OCI-LY7 (cell line): ENCODE measurements around the gene DIPK1A. TPM values are rescaled to one million over a fixed set of nuclear protein-coding genes. Genes with fewer than 3 reads are reported as not detected.

ENCODE experiments used
- BruUV-seq: library from RNA; stranded (reverse); fragments of 400-500 nt; replicated peaks from 2 replicates; lab custom pipeline; 2021; lab: Mats Ljungman, UMichigan
- CTCF ChIA-PET: fragments of 300-600 bp; sonication (Branson Sonifier 250); formaldehyde crosslinking; loops from one replicate; lab custom pipeline; 2022; ENCODE audit warnings: antibody characterized with exemption; ENCODE audit not compliant: unreplicated experiment; lab: Charles Lee
- POLR2A ChIA-PET: fragments of 300-600 bp; sonication (Branson Sonifier 250); formaldehyde crosslinking; loops from one replicate; lab custom pipeline; 2022; ENCODE audit warnings: antibody characterized with exemption; lab: Charles Lee
- DNase-seq: peaks from one replicate; pipeline ENCODE4 v3.0.0-alpha.2; 2015; ENCODE audit warnings: low spot score
- H2AFZ ChIP-seq: fragments of 200-600 bp; sonication (generic), shearing (Covaris generic); 2 replicates; pipeline ENCODE4 v1.6.1; 2014; ENCODE audit warnings: mild to moderate bottlenecking, antibody characterized with exemption, low read length, moderate library complexity
- H3K27ac ChIP-seq: fragments of 200-600 bp; sonication (generic); 2 replicates; pipeline ENCODE4 v1.5.1; 2014; ENCODE audit warnings: mixed run types, low read depth, mild to moderate bottlenecking, moderate library complexity, low read length, inconsistent platforms; ENCODE audit not compliant: poor library complexity, severe bottlenecking
- H3K36me3 ChIP-seq: fragments of 200-600 bp; sonication (generic); 2 replicates; pipeline ENCODE4 v1.6.1; 2014; ENCODE audit warnings: mild to moderate bottlenecking, antibody characterized with exemption, low read length, moderate library complexity, mixed read lengths; ENCODE audit not compliant: insufficient read depth
- H3K4me1 ChIP-seq: fragments of 200-600 bp; sonication (generic); 2 replicates; pipeline ENCODE4 v1.5.1; 2014; ENCODE audit warnings: mild to moderate bottlenecking, low read length; ENCODE audit not compliant: insufficient read depth, poor library complexity, severe bottlenecking
- H3K4me2 ChIP-seq: fragments of 200-600 bp; sonication (generic); 2 replicates; pipeline ENCODE4 v1.6.1; 2014; ENCODE audit warnings: mild to moderate bottlenecking, low read length
- H3K4me3 ChIP-seq: fragments of 200-600 bp; sonication (generic); 2 replicates; pipeline ENCODE4 v1.5.1; 2014; ENCODE audit warnings: mild to moderate bottlenecking, low read depth, low read length; ENCODE audit not compliant: poor library complexity, severe bottlenecking
- H3K79me2 ChIP-seq: fragments of 200-600 bp; sonication (generic); 2 replicates; pipeline ENCODE4 v1.6.1; 2016; ENCODE audit warnings: low read depth, mild to moderate bottlenecking, low read length, moderate library complexity, mixed read lengths; ENCODE audit not compliant: insufficient read depth
- H3K9me2 ChIP-seq: fragments of 200-600 bp; sonication (generic); 2 replicates; pipeline ENCODE4 v1.6.1; 2016; ENCODE audit warnings: mild to moderate bottlenecking, low read length, mixed read lengths; ENCODE audit not compliant: insufficient read depth
- H3K9me3 ChIP-seq: fragments of 200-600 bp; sonication (generic); 2 replicates; pipeline ENCODE4 v1.6.1; 2014; ENCODE audit warnings: mild to moderate bottlenecking, mixed run types, low read length, mixed read lengths
- H4K20me1 ChIP-seq: fragments of 200-600 bp; sonication (generic); 2 replicates; pipeline ENCODE4 v1.6.1; 2014; ENCODE audit warnings: mild to moderate bottlenecking, antibody characterized with exemption, low read length, moderate library complexity, mixed read lengths; ENCODE audit not compliant: insufficient read depth
- CTCF ChIP-seq: fragments of 200-600 bp; sonication (generic); conservative IDR thresholded peaks from 2 replicates; pipeline ENCODE4 v1.5.1; 2014; ENCODE audit warnings: mild to moderate bottlenecking, antibody characterized with exemption, low read length, moderate library complexity, mixed read lengths
- EZH2phosphoT487 ChIP-seq: fragments of 200-600 bp; sonication (generic); IDR thresholded peaks from 2 replicates; pipeline ENCODE4 v1.6.1; 2018; ENCODE audit warnings: low read depth, borderline replicate concordance, mild to moderate bottlenecking, mixed run types, antibody characterized with exemption, low read length, moderate library complexity, mixed read lengths
- intact Hi-C: fragments of 100-400 bp; cut with micrococcal nuclease; formaldehyde crosslinking; loops from one replicate; pipeline ENCODE4 v1.10.0; 2022; ENCODE audit not compliant: unreplicated experiment
- total RNA-seq, 2 experiments: library from RNA; depleted of rRNA in 1 of 2; stranded (reverse); fragments of >200 nt in 1 of 2; shearing (Covaris generic) in 1 of 2; gene quantifications; 2 replicates each; pipeline ENCODE4 v1.2.3, GENCODE V29; 2014 to 2022

DIPK1A gene
- total RNA-seq, 2 experiments from 2014 or later: 13.0 to 25.4 TPM

GRCh38 chr1:92995441-92996430, 34.5 kb upstream of the DIPK1A start:
- Histone ChIP-seq H4K20me1 (no peaks in the 10 kb centered on the region), H3K4me1 (peaks cover 46% of the 10 kb centered on the region), H3K27ac (no peak overlapping the region), H3K4me3 (no peak overlapping the region), H2AFZ (peak overlapping the region; percentile 81), H3K9me2 (no peaks in the 10 kb centered on the region), H3K36me3 (no peaks in the 10 kb centered on the region), H3K79me2 (no peaks in the 10 kb centered on the region), H3K4me2 (peak overlapping the region; percentile 36; the same call in 1 of the 2 replicates), H3K9me3 (no peaks in the 10 kb centered on the region)
- intact Hi-C loops: loop anchor here (5.0 kb wide), 1 partner anchor 253 kb away; no protein-coding TSS in a partner anchor
- TF ChIP-seq EZH2phosphoT487 (no peak), CTCF (no peak)
- BruUV-seq: no TSS peak
- POLR2A ChIA-PET: interaction anchor here (0.6 to 2.2 kb wide), 4 partner anchors 18 to 164 kb away, joined by 4 to 9 read pairs (median 6); partner anchors contain the start of gene RPL5
- no peak for DNase-seq
- CTCF ChIA-PET: interaction anchor here (2.9 kb wide), 1 partner anchor 66 kb away, joined by 14 read pairs; no protein-coding TSS in a partner anchor

DNA sequence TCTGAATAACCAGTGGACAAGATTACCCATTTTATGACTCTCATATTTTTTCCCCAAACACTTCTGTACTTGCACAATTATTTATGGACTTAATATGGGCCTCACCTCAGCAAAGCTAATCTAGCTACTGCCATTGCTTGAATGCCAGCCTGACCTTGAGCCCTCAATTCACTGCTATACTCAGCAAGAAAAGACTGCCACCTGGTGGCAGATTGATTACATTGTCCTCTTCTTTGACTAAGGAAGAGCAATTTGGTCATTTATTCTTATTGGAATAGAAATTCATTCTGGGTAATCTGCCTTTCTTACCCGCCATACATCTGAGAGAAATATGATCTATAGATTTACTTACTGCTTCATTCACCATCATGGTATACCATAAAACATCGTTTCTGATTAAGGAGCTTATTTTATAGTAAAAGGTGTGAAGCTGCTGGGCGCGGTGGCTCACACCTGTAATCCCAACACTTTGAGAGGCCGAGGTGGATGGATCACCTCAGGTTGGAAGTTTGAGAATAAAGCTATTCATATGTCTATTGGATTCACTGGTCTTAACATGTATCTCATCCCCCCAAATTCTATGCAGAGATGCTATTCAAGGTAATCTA, 32.9 kb upstream of the DIPK1A start:
- Histone ChIP-seq H3K9me2 (no peaks in the 10 kb centered on the region), H3K4me1 (peaks cover 47% of the 10 kb centered on the region), H3K36me3 (no peaks in the 10 kb centered on the region), H3K9me3 (no peaks in the 10 kb centered on the region), H3K4me3 (no peak overlapping the region), H3K79me2 (no peaks in the 10 kb centered on the region), H2AFZ (peak overlapping the region; percentile 70; the same call in 1 of the 2 replicates), H3K4me2 (peak overlapping the region; percentile 39; the same call in 1 of the 2 replicates), H3K27ac (peak overlapping the region; percentile 26), H4K20me1 (no peaks in the 10 kb centered on the region)
- POLR2A ChIA-PET: interaction anchor here (0.5 to 3.4 kb wide), 18 partner anchors 11 to 163 kb away, joined by 3 to 39 read pairs (median 5); partner anchors contain the start of genes DIPK1A and RPL5
- peak; percentile 96 for DNase-seq
- intact Hi-C loops: loop anchor here (1.0 kb wide), 4 partner anchors 26 to 135 kb away; partner anchors contain the start of gene DIPK1A
- CTCF ChIA-PET: interaction anchor here (0.6 to 3.2 kb wide), 19 partner anchors 13 to 245 kb away, joined by 3 to 27 read pairs (median 6); partner anchors contain the start of genes DIPK1A and RPL5
- BruUV-seq: no TSS peak
- no peak for TF ChIP-seq EZH2phosphoT487
- peak; percentile 98 for TF ChIP-seq CTCF
